PFSK-1 (cell line): ENCODE measurements around the gene MRAS.

Experiments
- FOXP2 ChIP-seq: optimal IDR thresholded peaks from 2 replicates; pipeline ENCODE3; 2011; ENCODE audit warnings: borderline replicate concordance, control low read depth, inconsistent platforms; ENCODE audit not compliant: insufficient read depth; ENCODE audit errors: extremely low read length, extremely low read depth
- POLR2AphosphoS5 ChIP-seq: IDR thresholded peaks from 2 replicates; pipeline ENCODE4 v1.6.1; 2012; ENCODE audit warnings: low read depth, mild to moderate bottlenecking, control low read depth, low read length, moderate library complexity
- REST ChIP-seq, 2 experiments: IDR thresholded peaks; 2 replicates each; pipeline versions ENCODE4 v1.6.1 to v1.8.0; 2011 to 2012; ENCODE audit warnings: low read depth in 2 of 2, low read length in 2 of 2, control low read depth in 1 of 2, inconsistent platforms in 1 of 2, mild to moderate bottlenecking in 1 of 2, moderate library complexity in 1 of 2; ENCODE audit not compliant: insufficient read depth in 1 of 2
- TAF1 ChIP-seq: IDR thresholded peaks from 2 replicates; pipeline ENCODE4 v1.6.1; 2012; ENCODE audit warnings: low read length, control low read depth, borderline replicate concordance; ENCODE audit not compliant: insufficient read depth

- TF ChIP-seq TAF1 (no peak), POLR2AphosphoS5 (no peak), REST (IDR thresholded peaks at IDR 0.05; ENCODE audit: insufficient read depth in 1 of 2, low read depth in 2 of 2, low read length in 2 of 2) (no peak), FOXP2 (no peak)
Observed at GRCh38 chr3:138374573-138375134, 26.3 kb downstream of the MRAS start.
